Measurements from ENCODE around the gene MITF.

DNA sequence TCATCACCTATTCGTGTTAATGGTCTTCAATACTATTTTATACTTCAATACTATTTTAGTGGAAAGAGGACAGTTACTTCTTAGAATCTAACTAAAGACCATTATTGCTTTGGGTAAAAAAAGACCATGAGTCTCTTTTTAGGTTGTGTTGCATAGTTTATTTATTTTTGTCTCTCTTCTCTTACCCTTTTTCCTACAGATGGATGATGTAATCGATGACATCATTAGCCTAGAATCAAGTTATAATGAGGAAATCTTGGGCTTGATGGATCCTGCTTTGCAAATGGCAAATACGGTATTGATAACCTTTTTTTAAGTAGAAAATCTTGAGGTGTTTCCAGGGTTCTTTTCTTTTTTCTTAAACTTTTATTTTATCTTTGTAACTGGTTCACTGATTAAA, 201.8 kb downstream of the MITF start:
- TF ChIP-seq, protein P1, sequence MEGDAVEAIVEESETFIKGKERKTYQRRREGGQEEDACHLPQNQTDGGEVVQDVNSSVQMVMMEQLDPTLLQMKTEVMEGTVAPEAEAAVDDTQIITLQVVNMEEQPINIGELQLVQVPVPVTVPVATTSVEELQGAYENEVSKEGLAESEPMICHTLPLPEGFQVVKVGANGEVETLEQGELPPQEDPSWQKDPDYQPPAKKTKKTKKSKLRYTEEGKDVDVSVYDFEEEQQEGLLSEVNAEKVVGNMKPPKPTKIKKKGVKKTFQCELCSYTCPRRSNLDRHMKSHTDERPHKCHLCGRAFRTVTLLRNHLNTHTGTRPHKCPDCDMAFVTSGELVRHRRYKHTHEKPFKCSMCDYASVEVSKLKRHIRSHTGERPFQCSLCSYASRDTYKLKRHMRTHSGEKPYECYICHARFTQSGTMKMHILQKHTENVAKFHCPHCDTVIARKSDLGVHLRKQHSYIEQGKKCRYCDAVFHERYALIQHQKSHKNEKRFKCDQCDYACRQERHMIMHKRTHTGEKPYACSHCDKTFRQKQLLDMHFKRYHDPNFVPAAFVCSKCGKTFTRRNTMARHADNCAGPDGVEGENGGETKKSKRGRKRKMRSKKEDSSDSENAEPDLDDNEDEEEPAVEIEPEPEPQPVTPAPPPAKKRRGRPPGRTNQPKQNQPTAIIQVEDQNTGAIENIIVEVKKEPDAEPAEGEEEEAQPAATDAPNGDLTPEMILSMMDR (IDR thresholded peaks at IDR 0.05 in 8 of 11, conservative IDR thresholded peaks at IDR 0.05 in 3 of 11): no peak
- TF ChIP-seq POLR2A (IDR thresholded peaks at IDR 0.05) (no peak), POLR2AphosphoS5 (IDR thresholded peaks at IDR 0.05) (no peak)

Measured in spleen (tissue), 7 donors.